Nephron progenitor cell (in vitro differentiated cells): Measurements from ENCODE around the gene DOCK6.

Experiments
- DNase-seq: peaks from one replicate; pipeline ENCODE4 v3.0.0; 2021
- H3K27ac Mint-ChIP-seq: 2 replicates; pipeline ENCODE4 v1.8.0; 2021; ENCODE audit warnings: mild to moderate bottlenecking, moderate library complexity, mixed read lengths
- H3K27me3 Mint-ChIP-seq: 2 replicates; pipeline ENCODE4 v1.8.0; 2021; ENCODE audit warnings: mild to moderate bottlenecking, low read depth, mixed read lengths; ENCODE audit not compliant: poor library complexity
- H3K36me3 Mint-ChIP-seq: 2 replicates; pipeline ENCODE4 v1.8.0; 2021; ENCODE audit warnings: low read depth, mixed read lengths
- H3K4me1 Mint-ChIP-seq: 2 replicates; pipeline ENCODE4 v1.8.0; 2021; ENCODE audit warnings: mixed read lengths
- H3K4me3 Mint-ChIP-seq: 2 replicates; pipeline ENCODE4 v1.8.0; 2021; ENCODE audit warnings: mild to moderate bottlenecking, moderate library complexity, mixed read lengths
- H3K9me3 Mint-ChIP-seq: 2 replicates; pipeline ENCODE4 v1.8.0; 2021; ENCODE audit warnings: mild to moderate bottlenecking, moderate library complexity, mixed read lengths
- CTCF ChIP-seq: fragments of 200-600 bp; sonication (generic); IDR thresholded peaks from 2 replicates; pipeline ENCODE4 v1.5.0; 2021; ENCODE audit warnings: antibody characterized with exemption

Gene DOCK6

GRCh38 chr19:11159598-11160439 lies 102.5 kb downstream of the DOCK6 start:
- H3K27me3 Mint-ChIP-seq, result peaks cover 2% of the 10 kb centered on the region
- no peak overlapping the region for H3K4me3 Mint-ChIP-seq
- no peak overlapping the region for H3K27ac Mint-ChIP-seq
- H3K36me3 Mint-ChIP-seq, result peaks cover 9% of the 10 kb centered on the region
- peaks cover 13% of the 10 kb centered on the region for H3K9me3 Mint-ChIP-seq
- peaks cover 7% of the 10 kb centered on the region for H3K4me1 Mint-ChIP-seq
- DNase-seq, result no peak
- no peak for TF ChIP-seq CTCF

- Mint-ChIP-seq H3K9me3 (peaks cover 9% of the 10 kb centered on the region), H3K4me3 (peak within 1 kb of the TSS; percentile 89), H3K27ac (peak within 1 kb of the TSS; percentile 7), H3K4me1 (peaks cover 15% of the 10 kb centered on the region), H3K36me3 (peaks cover 13% of the 10 kb centered on the region), H3K27me3 (no peaks in the 10 kb centered on the region)
- TF ChIP-seq CTCF, result no peak
- DNase-seq, result peak; percentile 92
Observed at GRCh38 chr19:11155373-11156120, 106.8 kb downstream of the DOCK6 start, which contains the start of gene SPC24. SPC24 (minus strand) TSS chr19:11155782; CDS start chr19:11155776, 6 bp downstream.

GRCh38 chr19:11154683-11155047 lies 107.7 kb downstream of the DOCK6 start:
- H3K9me3 Mint-ChIP-seq, result peaks cover 3% of the 10 kb centered on the region
- H3K27me3 Mint-ChIP-seq, result no peaks in the 10 kb centered on the region
- peaks cover 13% of the 10 kb centered on the region for H3K36me3 Mint-ChIP-seq
- DNase-seq, result no peak
- peak overlapping the region; percentile 7 for H3K27ac Mint-ChIP-seq
- TF ChIP-seq CTCF, result no peak
- H3K4me3 Mint-ChIP-seq, result peak overlapping the region; percentile 89
- H3K4me1 Mint-ChIP-seq, result peaks cover 15% of the 10 kb centered on the region

- H3K36me3 Mint-ChIP-seq, result peaks cover 29% of the 10 kb centered on the region
- no peak for DNase-seq
- H3K4me1 Mint-ChIP-seq, result peaks cover 15% of the 10 kb centered on the region
- H3K9me3 Mint-ChIP-seq, result no peaks in the 10 kb centered on the region
- H3K27me3 Mint-ChIP-seq, result no peaks in the 10 kb centered on the region
- H3K27ac Mint-ChIP-seq, result peak overlapping the region; percentile 94
- no peak for TF ChIP-seq CTCF
- H3K4me3 Mint-ChIP-seq, result peak overlapping the region; percentile 61
Observed at GRCh38 chr19:11152318-11153062, 109.8 kb downstream of the DOCK6 start.

GRCh38 chr19:11151181-11151580 lies 111.1 kb downstream of the DOCK6 start:
- H3K4me3 Mint-ChIP-seq, result no peak overlapping the region

More at GRCh38 chr19:11151181-11151580, 111.1 kb downstream of the DOCK6 start:
- no peak for TF ChIP-seq CTCF
- DNase-seq, result no peak
- H3K36me3 Mint-ChIP-seq, result peaks cover 38% of the 10 kb centered on the region
- no peaks in the 10 kb centered on the region for H3K27me3 Mint-ChIP-seq
- H3K9me3 Mint-ChIP-seq, result peaks cover under 1% of the 10 kb centered on the region
- H3K27ac Mint-ChIP-seq, result no peak overlapping the region
- H3K4me1 Mint-ChIP-seq, result peaks cover 15% of the 10 kb centered on the region
